PC-9 (cell line): ENCODE data around the gene KCNQ5. TPM values are rescaled to one million over a fixed set of nuclear protein-coding genes. Genes with fewer than 3 reads are reported as not detected.

Experiments
- BruUV-seq: library from RNA; stranded (reverse); fragments of 400-500 nt; replicated peaks from 2 replicates; lab custom pipeline; 2021; lab: Mats Ljungman, UMichigan
- CTCF ChIA-PET: fragments of 300-600 bp; sonication (Branson Sonifier 250); formaldehyde crosslinking; loops from one replicate; lab custom pipeline; 2022; ENCODE audit warnings: antibody characterized with exemption; lab: Charles Lee
- POLR2A ChIA-PET: fragments of 300-600 bp; sonication (Branson Sonifier 250); formaldehyde crosslinking; loops from one replicate; lab custom pipeline; 2022; ENCODE audit warnings: antibody characterized with exemption; ENCODE audit not compliant: unreplicated experiment; lab: Charles Lee
- DNase-seq, 2 experiments: peaks; one replicate each; pipeline versions ENCODE4 v3.0.0 to v3.0.0-alpha.2; 2015 to 2022; ENCODE audit warnings: mixed read lengths in 1 of 2
- H2AFZ ChIP-seq: fragments of 200-600 bp; sonication (generic); 2 replicates; pipeline ENCODE4 v1.8.1; 2017; ENCODE audit warnings: antibody characterized with exemption
- H3F3A ChIP-seq: fragments of 200-600 bp; sonication (generic); 2 replicates; pipeline ENCODE4 v1.8.1; 2017; ENCODE audit warnings: antibody characterized with exemption, mild to moderate bottlenecking, low read depth; ENCODE audit not compliant: insufficient read depth
- H3K27ac ChIP-seq: fragments of 200-600 bp; sonication (generic); 2 replicates; pipeline ENCODE4 v1.6.1; 2016; ENCODE audit warnings: mixed run types
- H3K27me3 ChIP-seq: fragments of 200-600 bp; sonication (generic); 2 replicates; pipeline ENCODE4 v1.6.1; 2016; ENCODE audit warnings: low read depth, mixed run types; ENCODE audit not compliant: insufficient read depth
- H3K36me3 ChIP-seq: fragments of 200-600 bp; sonication (generic); 2 replicates; pipeline ENCODE4 v1.6.1; 2016; ENCODE audit warnings: low read depth, mixed run types
- H3K4me1 ChIP-seq: fragments of 200-600 bp; sonication (generic); replicated peaks from 2 replicates; pipeline ENCODE4 v1.6.1; 2016; ENCODE audit warnings: mixed run types; ENCODE audit not compliant: insufficient read depth
- H3K4me2 ChIP-seq: fragments of 200-600 bp; sonication (generic); 2 replicates; pipeline ENCODE4 v1.6.1; 2017; ENCODE audit warnings: mixed run types
- H3K4me3 ChIP-seq: fragments of 200-600 bp; sonication (generic); 2 replicates; pipeline ENCODE4 v1.6.1; 2016; ENCODE audit warnings: mixed run types
- H3K79me2 ChIP-seq: fragments of 200-600 bp; sonication (generic); 2 replicates; pipeline ENCODE4 v1.6.1; 2017; ENCODE audit warnings: low read depth, mixed run types
- H3K9me2 ChIP-seq: fragments of 200-600 bp; sonication (generic); 2 replicates; pipeline ENCODE4 v1.8.1; 2017; ENCODE audit warnings: mild to moderate bottlenecking; ENCODE audit not compliant: insufficient read depth
- H3K9me3 ChIP-seq: fragments of 200-600 bp; sonication (generic); 2 replicates; pipeline ENCODE4 v1.8.1; 2016; ENCODE audit warnings: low read depth; ENCODE audit not compliant: insufficient read depth
- H4K20me1 ChIP-seq: fragments of 200-600 bp; sonication (generic); 2 replicates; pipeline ENCODE4 v1.8.1; 2017; ENCODE audit not compliant: insufficient read depth
- CTCF ChIP-seq: fragments of 200-600 bp; sonication (generic); conservative IDR thresholded peaks from 2 replicates; pipeline ENCODE4 v1.6.1; 2017; ENCODE audit warnings: mixed run types, antibody characterized with exemption, mild to moderate bottlenecking, moderate library complexity
- EZH2 ChIP-seq: fragments of 200-600 bp; sonication (generic); IDR thresholded peaks from 2 replicates; pipeline ENCODE4 v1.8.0; 2017; ENCODE audit warnings: antibody characterized with exemption, low read depth
- intact Hi-C: fragments of 100-400 bp; cut with micrococcal nuclease; formaldehyde crosslinking; loops from one replicate; pipeline ENCODE4 v1.10.0; 2022; ENCODE audit not compliant: unreplicated experiment
- total RNA-seq: library from RNA; stranded (reverse); gene quantifications from 2 replicates; pipeline ENCODE4 v1.2.3, GENCODE V29; 2021

Gene KCNQ5
- total RNA-seq, 1 experiment from 2014 or later: 0.20 TPM

DNA sequence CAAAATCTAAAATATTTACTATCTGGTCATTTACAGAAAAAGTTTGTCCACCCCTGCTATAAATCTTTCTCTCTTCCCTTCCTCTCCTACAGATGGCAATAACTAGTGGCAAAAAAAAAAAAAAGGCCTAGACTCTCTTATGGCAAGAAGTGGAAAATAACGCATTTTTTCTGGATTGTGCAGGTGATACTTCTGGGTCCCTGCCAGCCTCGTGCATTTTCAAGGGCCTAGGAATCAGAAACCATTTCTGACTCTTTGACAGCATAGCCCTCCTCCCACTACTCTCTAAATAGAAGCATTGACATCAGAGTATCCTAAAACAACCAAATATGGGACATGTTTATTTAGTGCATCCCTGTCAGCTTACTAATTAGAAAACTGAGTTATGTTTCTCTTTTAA, 352.4 kb downstream of the KCNQ5 start:
- H3K4me1 ChIP-seq: peaks cover 5% of the 10 kb centered on the region
- no peak overlapping the region for H3K4me3 ChIP-seq
- no peaks in the 10 kb centered on the region for H3K36me3 ChIP-seq
- H3K79me2 ChIP-seq: no peaks in the 10 kb centered on the region
- no peak overlapping the region for H3K27ac ChIP-seq
- no peaks in the 10 kb centered on the region for H3K27me3 ChIP-seq
- POLR2A ChIA-PET: no interaction called here
- no peaks in the 10 kb centered on the region for H4K20me1 ChIP-seq
- TF ChIP-seq EZH2 (no peak), CTCF (no peak)
- no peaks in the 10 kb centered on the region for H3K9me2 ChIP-seq
- H3K9me3 ChIP-seq: peaks cover 3% of the 10 kb centered on the region; the same call in 1 of the 2 replicates
- CTCF ChIA-PET: no interaction called here
- H2AFZ ChIP-seq: no peak overlapping the region
- no peak overlapping the region for H3K4me2 ChIP-seq
- DNase-seq: no peak
- no TSS peak for BruUV-seq
- intact Hi-C loops: no loop called here
- 0 out of 2 replicates have a peak, but pooled peaks cover 2% of the 10 kb centered on the region for H3F3A ChIP-seq

GRCh38 chr6:72975352-72975752, 353.5 kb downstream of the KCNQ5 start:
- no peak for TF ChIP-seq CTCF
- intact Hi-C loops: no loop called here
- no peaks in the 10 kb centered on the region for H3K27me3 ChIP-seq
- no peaks in the 10 kb centered on the region for H3K36me3 ChIP-seq
- no TSS peak for BruUV-seq
- no peak overlapping the region for H2AFZ ChIP-seq
- H4K20me1 ChIP-seq: no peaks in the 10 kb centered on the region
- H3K4me3 ChIP-seq: no peak overlapping the region
- CTCF ChIA-PET: no interaction called here
- H3F3A ChIP-seq: no peaks in the 10 kb centered on the region
- H3K9me2 ChIP-seq: no peaks in the 10 kb centered on the region
- no peak for DNase-seq
- POLR2A ChIA-PET: no interaction called here
- H3K9me3 ChIP-seq: peaks cover 1% of the 10 kb centered on the region; the same call in 1 of the 2 replicates
- no peak overlapping the region for H3K4me2 ChIP-seq
- no peak overlapping the region for H3K27ac ChIP-seq
- no peaks in the 10 kb centered on the region for H3K4me1 ChIP-seq
- H3K79me2 ChIP-seq: no peaks in the 10 kb centered on the region

- POLR2A ChIA-PET: no interaction called here
- H3K4me1 ChIP-seq: no peaks in the 10 kb centered on the region
- H3K27me3 ChIP-seq: no peaks in the 10 kb centered on the region
- no peaks in the 10 kb centered on the region for H3K9me2 ChIP-seq
- H3K4me3 ChIP-seq: no peak overlapping the region
- no peaks in the 10 kb centered on the region for H3K79me2 ChIP-seq
- H3K9me3 ChIP-seq: no peaks in the 10 kb centered on the region
- no peaks in the 10 kb centered on the region for H3K36me3 ChIP-seq
- intact Hi-C loops: no loop called here
- H3F3A ChIP-seq: no peaks in the 10 kb centered on the region
- H3K27ac ChIP-seq: no peak overlapping the region
- no peak for DNase-seq
- no peak for TF ChIP-seq CTCF
- no peak for TF ChIP-seq EZH2
- BruUV-seq: no TSS peak
- no peak overlapping the region for H2AFZ ChIP-seq
- H3K4me2 ChIP-seq: no peak overlapping the region
- CTCF ChIA-PET: no interaction called here
- no peaks in the 10 kb centered on the region for H4K20me1 ChIP-seq
Observed at GRCh38 chr6:72976484-72976883, 354.6 kb downstream of the KCNQ5 start.
